ENCODE results near the gene STX12.
A peak's percentile ranks its signal among the peaks of the same experiment; 100 is the strongest.
"Not testable (repeated sequence)": the region's sequence is repeated elsewhere in the genome, so short reads cannot be mapped to it uniquely, and the experiment has no call there.

The STX12 gene

DNA sequence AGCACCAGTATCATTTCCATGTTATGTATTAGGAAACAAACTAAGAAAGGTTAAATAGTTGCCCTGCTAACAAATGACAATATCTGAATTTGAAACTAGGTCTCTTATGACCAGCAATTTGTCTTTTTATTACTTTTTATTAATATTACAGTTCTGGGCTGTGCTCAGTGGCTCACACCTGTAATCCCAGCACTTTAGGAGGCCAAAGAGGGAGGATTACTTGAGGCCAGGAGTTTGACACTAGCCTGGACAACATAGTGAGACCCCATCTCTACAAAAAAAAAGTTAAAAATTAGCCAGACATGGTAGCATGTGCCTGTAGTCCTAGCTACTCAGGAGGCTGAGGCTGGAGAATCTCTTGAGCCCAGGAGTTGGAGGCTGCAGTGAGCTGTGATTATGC, 3.3 kb downstream of the STX12 start:
- not testable (repeated sequence) for DNase-seq

DNA sequence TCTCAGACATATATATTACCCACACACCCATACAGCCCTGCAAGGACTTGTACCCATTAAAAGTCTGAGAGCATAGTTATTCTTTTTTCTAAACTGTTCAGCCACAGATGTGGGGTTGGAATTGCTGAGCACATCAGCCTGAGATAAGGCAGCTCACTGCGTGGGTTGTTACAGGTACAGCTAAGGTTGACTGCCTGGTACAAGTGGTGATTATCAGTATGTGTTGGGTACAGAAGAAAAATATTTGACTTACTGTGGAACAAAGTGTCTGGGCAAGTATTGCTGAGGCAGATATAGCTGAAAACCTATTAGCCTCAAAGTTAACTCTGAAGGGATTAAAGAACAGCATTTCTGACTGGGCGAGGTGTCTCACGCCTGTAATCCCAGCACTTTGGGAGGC, 5.0 kb downstream of the STX12 start:
- DNase-seq, result no peak

DNA sequence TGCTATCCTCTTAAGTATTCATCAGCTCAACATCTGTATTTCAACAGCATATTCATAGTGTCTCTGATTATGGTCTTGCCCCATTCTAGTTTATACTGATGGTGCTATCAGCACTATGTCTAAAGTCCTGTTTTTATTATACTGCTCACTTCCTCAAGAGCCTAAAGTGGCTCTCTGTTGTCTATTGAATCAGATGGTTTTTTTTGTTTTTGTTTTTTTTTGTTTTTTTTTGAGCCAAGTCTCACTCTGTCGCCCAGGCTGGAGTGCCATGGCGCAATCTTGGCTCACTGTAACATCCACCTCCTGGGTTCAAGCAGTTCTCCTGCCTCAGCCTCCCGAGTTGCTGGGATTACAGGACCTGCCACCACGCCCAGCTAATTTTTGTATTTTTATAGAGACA, 6.1 kb downstream of the STX12 start:
- DNase-seq, result no peak

- no peak for DNase-seq
Observed at GRCh38 chr1:27782950-27783349, 9.9 kb downstream of the STX12 start.

- no peak for DNase-seq
Observed at GRCh38 chr1:27784700-27785099, 11.7 kb downstream of the STX12 start.

- DNase-seq, result no peak
Observed at GRCh38 chr1:27785781-27786455, 12.9 kb downstream of the STX12 start.

- no peak for DNase-seq
Observed at GRCh38 chr1:27787895-27788294, 14.9 kb downstream of the STX12 start.

DNA sequence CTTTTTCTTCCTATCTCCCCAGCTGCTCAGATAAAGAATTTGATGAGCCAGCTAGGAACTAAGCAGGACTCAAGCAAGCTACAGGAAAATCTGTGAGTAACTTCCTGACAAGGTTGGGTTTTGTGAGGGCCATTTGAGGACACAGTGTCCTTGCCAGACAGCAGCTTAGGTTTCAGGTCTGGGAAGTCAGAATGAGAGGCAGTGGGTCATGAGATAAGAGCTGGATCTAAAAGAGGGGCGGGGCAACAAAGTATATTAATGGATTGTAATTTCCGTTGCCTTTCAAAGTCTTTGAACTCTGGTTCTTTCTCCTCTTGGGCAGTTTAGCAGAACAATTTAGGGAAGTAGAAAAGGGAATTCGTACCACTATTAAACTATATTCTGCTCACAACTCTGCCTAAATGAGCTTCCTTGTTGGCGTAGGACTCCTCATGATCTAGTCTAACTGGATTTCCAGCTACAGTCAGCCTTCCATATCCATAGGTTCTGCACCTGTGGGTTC, 16.6 kb downstream of the STX12 start:
- DNase-seq, result no peak

- DNase-seq, result not testable (repeated sequence)
Observed at GRCh38 chr1:27790270-27790669, 17.3 kb downstream of the STX12 start.

DNA sequence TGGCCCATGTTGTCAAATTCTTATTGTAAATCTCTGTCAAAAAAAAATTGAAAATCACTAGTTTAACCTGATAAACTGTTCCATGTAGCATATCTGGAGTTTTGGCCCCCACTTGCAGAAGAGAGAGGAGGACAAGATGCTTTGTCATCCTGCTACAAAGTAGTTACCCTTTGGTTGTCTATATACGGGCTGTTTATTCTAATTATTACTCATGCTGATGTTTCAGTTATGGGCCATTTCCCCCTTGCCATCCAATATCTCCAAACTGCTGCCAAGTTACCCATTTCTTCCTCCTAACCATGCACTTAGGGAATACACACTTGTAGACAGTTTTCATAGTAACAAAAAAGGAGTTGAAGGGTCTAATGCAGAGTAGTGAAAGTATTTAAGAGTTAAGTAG, 22.6 kb downstream of the STX12 start:
- DNase-seq, result no peak

DNA sequence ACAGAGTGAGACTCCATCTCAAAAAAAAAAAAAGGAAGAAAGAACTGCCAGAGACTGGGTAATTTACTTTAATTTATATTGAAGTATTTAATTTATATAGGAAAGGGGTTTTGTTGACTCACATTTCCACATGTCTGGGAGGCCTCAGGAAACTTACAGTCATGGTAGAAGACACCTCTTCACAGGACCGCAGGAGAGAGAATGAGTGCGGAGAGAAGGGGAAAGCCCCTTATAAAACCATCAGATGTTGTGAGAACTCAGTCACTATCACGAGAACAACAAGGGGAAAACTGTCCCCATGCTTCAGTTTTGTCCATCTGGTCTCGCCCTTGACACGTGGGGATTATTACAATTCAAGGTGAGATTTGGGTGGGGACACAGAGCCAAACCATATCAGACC, 31.8 kb downstream of the STX12 start:
- DNase-seq, result no peak

GRCh38 chr1:27806758-27807157, 33.7 kb downstream of the STX12 start:
- no peak for DNase-seq

GRCh38 chr1:27807385-27807784, 34.4 kb downstream of the STX12 start:
- DNase-seq, result no peak

DNA sequence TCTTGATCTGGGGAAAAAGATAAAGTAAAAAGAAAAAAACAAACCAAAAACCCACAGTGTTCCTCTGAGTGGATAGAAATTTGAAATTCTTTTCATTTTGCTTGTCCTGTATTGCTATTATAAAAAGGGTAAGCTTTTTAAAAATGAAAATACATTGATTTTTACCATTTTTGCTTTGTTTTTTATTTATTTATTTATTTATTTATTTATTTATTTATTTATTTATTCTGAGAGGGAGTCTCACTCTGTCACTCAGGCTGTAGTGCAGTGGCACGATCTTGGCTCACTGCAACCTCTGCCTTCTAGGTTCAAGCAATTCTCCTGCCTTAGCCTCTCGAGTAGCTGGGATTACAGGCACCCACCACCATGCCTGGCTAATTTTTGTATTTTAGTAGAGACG, 35.1 kb downstream of the STX12 start:
- not testable (repeated sequence) for DNase-seq

DNA sequence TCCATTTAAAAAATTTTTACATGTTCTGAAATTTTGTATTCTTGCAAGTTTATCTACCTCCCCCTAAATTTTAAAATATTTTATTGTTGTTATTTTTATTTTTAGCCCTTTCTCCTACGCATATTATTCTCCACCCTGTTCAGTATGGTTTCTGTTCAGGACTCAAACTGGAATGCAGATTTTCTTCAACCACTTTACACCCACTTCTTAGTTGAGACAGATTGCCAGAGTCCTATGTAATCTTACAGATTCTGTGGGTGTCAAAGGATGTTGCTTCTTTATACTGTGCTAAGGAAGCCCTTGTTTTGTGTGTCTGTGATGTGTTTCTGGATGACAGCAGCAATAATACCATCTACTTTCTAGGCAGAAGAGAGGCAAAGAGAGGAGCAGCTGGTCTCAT, 36.9 kb downstream of the STX12 start:
- DNase-seq, result no peak

- DNase-seq, result no peak
Observed at GRCh38 chr1:27811741-27812500, 38.9 kb downstream of the STX12 start.

- no peak for DNase-seq
Observed at GRCh38 chr1:27816921-27817630, 44.1 kb downstream of the STX12 start.

DNA sequence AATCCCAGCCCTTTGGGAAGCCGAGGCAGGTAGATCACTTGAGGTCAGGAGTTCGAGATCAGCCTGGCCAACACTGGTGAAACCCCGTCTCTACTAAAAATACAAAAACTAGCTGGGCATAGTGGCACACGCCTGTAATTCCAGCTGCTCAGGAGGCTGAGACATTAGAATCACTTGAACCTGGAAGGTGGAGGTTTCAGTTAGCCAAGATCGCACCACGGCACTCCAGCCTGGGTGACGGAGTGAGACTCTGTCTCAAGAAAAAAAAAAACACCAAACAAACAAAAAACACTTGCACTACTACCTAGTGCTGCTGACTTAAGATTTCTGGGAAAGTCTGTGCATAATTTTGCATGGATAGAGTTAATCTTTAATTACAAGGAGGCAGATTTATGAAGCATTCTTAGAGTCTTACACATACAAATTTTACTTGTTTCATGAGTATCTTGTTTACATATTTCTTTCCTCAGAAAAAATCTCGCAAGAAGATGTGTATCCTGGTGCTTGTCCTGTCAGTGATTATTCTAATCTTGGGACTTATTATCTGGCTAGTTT, 48.8 kb downstream of the STX12 start:
- no peak for DNase-seq

- DNase-seq, result no peak
Observed at GRCh38 chr1:27823784-27824183, 50.8 kb downstream of the STX12 start.

DNA sequence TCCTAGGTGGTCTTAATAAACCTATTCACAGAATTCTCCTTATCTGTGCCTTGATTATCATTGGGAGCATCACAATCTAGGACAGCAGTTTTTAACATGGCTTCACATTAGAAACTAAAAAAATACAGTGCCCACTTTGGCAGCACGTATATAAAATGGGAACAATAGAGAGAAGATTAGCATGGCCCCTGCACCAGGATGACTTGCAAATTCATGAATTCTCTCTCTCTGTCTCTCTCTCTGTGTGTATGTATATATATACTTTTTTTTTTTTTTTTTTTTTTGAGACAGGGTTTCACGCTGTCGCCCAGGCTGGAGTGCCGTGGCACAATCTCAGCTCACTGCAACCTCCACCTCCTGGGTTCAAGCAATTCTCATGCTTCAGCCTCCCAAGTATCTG, 51.4 kb downstream of the STX12 start:
- DNase-seq, result no peak

- DNase-seq, result not testable (repeated sequence)
Observed at GRCh38 chr1:27829339-27829960, 56.4 kb downstream of the STX12 start.

- peak; percentile 97 for DNase-seq
Observed at GRCh38 chr1:27830621-27831440, 57.8 kb downstream of the STX12 start, which contains the start of gene PPP1R8. Gene PPP1R8 (plus strand): TSS chr1:27830782. CDS start chr1:27830836, 54 bp downstream.
